GF-D8 (cell line): ENCODE measurements around the gene VSX1.

Experiments
- DNase-seq: peaks from one replicate; lab custom pipeline; 2025; lab: John Stamatoyannopoulos, UW

VSX1 gene

DNA sequence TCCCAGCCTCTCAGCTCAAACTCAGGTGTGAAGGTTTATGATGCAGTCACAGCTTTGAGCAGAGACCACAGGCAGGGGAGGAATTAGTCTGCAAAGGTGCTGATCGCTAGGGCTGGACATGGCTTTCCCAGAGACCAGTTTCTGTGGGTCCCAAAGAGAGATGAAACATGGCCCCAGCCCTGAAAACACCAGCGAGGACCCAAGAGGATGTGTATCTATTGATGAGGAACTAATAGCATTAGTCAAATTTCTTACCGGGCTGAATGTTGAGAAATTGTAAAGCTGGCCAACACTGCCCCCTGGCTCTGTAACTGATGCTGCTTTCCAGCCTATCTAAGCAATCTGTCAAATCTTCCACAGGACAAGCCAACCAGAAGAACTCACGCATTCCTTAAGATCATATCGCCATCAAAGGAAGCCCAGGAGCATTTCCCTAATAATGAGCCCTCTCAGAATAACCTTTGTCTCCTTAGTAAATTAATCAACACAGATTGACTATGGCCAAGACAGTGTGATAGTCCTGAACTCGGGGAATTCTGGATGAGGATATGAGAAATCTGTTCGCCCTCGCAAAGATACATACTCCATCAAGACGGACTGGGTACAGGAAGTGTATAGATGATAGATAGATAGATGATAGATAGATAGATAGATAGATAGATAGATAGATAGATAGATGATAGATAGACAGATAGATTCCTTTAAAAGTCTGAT, 16.2 kb downstream of the VSX1 start:
- peak; percentile 31 for DNase-seq

GRCh38 chr20:25065072-25065624, 16.8 kb downstream of the VSX1 start:
- DNase-seq: no peak

GRCh38 chr20:25064561-25065071, 17.3 kb downstream of the VSX1 start:
- DNase-seq: no peak

DNA sequence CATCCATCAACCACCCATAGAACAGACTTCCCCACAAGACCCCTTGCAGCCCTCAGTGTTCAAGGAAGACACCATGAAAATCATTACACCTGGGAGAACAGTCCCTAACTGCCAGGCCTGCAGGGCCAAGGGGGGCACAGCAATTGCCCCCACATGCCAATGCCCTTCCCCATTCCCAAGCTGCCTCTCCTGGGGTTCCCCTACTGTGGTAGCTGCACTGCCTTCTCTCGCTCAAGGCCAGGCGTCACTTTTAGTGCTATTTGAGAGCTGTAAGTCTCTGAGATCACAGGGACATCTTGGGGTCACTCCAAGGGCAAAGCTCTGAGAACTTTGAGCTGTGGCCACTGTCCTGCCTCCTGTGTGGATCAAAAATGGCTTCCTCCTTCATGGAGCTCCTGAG, 18.0 kb downstream of the VSX1 start:
- no peak for DNase-seq

- DNase-seq: no peak
Measured at GRCh38 chr20:25063546-25063945, 18.4 kb downstream of the VSX1 start.

DNA sequence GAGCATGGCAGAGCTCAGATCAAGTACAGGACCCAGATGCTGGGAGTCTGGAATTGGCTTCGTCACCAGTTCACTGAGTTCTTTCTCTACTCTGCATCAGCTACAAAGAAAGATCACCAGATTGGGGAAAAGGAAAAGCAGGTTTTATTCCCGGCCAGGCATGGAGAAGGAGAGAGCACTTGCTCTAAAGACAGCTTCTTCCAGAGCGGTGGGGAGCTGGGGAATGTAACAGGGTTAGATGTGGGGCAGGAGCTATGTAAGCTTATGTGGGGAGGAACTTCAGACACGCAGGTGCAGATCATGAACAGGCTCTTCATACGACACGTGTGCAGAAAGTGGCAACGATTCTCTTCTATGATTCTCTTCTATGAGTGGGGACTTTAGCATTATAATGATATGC, 19.1 kb downstream of the VSX1 start:
- DNase-seq: no peak

DNA sequence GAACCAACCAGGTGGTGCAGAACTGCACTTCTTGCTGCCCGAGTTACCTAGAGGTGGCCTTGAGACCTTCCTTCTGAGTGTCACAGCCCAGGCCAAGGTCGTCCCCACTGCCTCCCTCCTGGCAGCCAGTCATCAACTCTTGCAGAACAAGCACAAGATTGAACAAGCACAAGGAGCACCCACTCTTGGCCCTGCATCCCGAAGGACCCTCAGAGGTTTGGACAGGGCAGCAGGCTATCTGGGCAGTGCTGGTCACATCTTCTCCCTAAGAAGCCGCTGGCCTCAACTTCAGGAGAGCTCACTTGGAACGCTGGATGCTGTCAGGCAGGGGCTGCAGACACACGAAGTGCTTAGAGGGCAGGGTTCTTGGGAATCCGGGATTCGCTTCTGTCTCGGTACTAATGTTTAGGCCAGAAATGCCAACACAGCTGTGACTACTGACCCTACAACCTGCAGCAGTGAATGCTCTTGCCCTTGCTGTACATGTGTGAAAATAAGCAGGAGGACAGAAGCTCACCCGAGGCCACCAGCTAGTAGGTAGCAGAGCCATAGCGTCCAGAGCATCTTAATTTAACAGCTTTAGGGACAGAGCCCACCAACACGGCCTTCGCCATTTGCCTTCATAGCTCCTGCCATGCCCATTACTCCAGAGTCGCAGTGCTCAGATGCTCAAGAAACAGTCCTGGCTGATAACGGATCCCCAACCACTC, 20.0 kb downstream of the VSX1 start:
- DNase-seq: no peak

DNA sequence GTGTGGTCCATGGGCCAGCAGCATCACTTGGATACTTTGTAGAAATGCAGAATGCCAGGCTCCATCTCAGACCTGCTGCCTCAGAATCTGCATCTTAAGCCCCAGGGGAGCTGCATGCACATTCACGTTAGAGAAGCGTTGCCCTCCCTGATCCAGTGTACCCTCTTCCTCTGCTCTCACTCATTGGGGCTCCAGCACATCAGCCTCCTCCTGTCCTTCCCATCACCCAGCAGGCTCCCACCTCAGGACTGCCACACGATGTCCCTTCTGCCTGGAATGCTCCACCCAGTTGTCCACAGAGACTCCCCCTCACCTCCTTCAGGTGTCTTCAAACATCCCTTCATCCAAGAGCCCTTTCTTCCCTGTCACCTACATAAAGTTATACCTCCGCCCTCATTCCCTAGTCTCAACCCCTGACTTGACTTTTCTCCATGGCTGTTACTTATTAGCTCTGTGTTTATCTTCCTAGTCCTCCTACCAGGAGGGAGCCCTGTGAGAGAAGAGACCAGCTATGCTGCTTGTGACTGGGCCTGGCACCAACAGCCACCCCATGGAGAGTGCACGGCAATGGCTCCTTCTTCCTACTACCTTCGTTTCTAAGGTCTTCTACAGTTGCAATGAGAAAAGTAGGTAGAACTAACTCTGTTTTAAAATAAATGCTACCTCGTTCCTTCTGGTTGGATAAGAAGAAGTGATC, 20.7 kb downstream of the VSX1 start:
- no peak for DNase-seq

- no peak for DNase-seq
Measured at GRCh38 chr20:25059866-25060465, 22.0 kb downstream of the VSX1 start.

- peak; percentile 29 for DNase-seq
Measured at GRCh38 chr20:25058847-25059810, 22.8 kb downstream of the VSX1 start.

DNA sequence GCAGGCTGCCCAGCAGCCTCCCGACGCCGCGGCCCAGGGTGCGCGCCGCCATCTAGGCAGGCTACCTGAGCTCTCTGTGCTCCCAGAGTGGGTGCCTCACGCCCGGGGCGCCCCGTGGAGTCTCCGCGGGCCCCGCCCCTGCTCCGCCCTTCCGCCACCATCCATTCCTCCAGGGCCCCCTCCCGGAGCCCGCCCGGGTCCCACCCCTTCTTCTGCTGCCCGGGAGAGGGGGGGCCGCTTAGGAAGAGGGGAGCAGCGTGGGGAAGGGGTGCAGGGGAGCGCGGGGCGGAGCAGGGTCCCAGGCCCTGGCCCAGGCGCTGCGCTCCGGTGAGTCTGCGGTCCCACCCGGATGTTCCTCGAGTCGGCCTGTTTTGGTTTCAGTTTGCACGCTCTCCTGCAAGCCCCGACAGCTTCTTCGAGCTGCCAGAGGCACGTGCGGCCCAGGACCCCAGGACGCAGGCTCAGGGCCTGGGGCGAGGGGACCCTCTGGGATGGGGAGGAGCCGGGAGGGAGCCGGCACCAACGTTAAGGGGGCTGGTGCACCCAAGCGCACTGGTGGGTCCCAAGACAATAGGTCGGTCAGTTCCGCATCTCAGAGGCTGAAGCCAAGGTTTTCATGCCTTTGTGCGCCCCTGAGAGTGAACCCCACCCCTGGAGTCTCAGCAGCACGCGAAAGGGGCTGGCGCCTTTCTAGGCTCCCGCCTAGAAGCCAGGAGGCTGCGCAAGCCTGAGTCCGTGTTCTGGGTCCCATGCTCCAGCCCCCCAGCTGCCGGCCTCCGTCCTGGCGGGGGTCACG, 23.7 kb downstream of the VSX1 start, which contains the start of gene ACSS1:
ACSS1 (minus strand) TSS at position 89 of the 796 bp plus-strand sequence; CDS start at position 52, 37 bp downstream.
- DNase-seq: peak; percentile 54

DNA sequence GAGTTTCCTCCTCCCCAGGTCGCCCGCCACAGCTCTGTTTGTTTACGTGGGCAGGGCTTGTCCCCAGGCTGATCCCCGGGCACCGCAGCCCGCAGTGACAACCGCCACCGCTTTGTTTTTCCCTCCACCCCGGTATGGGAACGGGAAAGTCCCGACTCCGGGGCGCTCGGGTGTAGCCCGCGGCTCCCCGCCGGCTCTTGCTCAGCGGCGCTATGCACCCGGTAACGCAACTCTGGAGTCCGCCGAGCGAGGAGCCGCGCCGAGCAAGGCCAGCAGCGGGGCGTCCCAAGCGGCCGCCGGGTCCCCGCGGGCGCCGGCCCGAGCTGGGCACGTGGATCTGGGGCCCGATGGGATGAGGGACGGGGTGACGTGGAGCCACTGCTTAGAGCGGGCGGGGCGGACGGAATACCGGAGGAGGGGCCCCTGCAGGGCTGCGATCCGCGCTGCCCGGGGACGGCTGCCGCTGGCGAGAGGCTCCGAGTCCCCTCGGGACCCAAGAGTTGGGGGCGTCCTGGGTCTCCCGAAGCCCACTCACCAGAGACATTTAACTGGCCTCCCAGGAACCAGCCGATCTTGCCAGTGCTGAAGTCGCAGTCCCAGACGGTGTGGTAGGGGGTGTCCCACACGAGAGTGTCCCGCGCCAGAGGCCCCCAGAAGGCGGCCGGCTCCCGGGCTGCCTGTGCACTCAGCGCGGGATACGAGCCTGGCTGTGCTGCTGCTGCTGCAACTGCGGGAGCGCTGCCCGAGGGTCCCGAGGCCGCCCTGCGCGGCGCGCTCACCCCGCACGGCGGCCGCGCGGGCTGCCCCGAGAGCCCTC, 24.5 kb downstream of the VSX1 start:
- peak; percentile 47 for DNase-seq

DNA sequence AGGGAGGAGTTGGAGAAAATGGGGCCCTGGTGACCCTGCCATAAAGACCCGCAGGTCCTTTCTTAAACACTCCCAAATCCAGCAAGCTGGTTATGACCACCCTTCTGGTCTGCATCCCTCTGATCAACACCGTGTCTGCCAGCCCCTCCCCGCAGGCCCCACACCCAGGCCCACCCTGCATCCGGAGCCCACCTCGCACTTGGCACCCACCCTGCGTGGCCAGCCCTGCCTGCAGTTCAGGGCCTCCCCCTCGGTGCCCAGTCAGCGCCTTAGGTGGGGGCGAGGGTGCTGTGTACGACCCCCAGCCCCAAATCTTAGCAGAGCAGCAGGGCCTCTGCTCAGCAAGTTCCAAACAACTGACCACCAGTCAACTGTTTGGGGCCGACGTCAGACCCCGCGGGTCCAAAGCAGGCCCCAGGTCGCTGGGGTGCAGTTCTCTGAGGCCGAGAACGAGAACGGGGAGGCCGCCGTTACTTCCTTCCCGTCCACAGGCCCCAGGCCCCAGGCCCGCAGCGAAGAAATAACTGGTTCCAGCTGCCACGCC, 25.2 kb downstream of the VSX1 start:
- no peak for DNase-seq

DNA sequence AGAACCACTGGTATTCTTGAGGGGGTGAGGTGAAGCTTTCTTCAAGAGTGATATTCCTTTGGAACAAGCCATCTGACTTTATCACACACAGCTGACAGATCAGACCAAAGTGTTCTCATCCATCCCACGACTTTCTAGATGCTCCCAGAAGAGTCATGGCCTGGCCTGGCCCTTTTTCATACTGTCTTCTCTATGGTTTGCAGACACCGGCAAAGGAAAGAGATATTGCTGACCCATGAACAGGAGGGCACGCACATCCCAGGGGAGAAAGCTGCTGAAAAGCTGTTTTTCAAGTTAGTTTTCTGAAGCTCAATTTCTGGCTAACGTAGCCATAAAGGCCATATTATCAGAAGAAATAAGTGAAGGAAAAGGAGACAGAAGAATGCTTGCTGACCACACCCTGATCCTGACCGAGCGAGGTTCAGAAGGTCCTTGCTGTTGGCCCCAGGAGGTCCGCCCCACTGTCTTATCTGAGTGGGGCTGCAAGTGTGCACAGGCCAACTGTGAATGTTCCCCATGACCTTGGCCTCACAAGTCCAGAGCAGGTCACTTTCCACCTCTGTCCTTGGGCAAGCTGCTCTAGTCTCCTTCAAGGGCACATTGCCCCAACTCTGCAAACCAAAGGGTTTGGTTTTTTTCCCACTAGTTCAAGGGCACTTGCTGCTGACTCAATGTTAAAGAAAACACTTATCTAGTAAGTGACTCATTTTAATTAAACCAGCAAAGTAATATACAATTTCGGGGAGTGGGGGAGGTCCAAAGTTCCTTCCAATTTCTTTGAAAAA, 26.0 kb downstream of the VSX1 start:
- DNase-seq: no peak

DNA sequence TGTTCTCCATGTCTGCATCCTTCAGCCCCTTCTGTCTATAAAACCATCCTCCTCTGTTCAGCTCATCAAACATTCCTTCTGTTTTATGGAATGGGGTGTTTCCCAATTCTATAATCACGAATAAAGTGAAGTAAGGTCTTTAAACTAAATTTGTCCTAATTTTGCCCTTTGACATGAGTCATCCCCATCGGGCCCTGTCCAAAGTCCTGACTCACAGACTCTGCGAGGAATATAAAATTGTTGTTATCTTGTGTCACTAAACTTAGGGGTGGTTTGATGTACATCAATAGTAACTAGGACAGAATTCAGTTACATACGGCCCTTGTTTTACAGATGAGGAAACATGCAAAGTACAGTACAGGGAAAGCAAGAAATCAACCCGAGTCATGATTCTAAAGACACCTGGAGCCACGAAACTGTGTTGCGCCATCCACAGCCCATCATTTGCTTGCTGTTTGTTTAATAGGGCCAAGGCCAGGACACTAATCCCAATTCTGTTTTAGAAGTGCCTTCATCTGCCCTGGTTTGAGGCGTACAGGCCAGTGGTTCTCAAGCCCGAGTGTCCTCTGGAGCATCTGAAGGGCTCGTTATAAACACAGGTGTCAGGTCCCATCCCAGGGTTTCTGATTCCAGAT, 26.8 kb downstream of the VSX1 start:
- DNase-seq: no peak

GRCh38 chr20:25054096-25054820, 27.7 kb downstream of the VSX1 start:
- DNase-seq: no peak
